SHP77 (cell line): ENCODE data around the gene CYB561D2.

Experiments used
- DNase-seq, 2 experiments: peaks; one replicate each; lab custom pipeline; 2025; lab: John Stamatoyannopoulos, UW

Gene CYB561D2

GRCh38 chr3:50341996-50342650, 8.5 kb upstream of the CYB561D2 start:
- DNase-seq: no peak

GRCh38 chr3:50342813-50343633, 7.6 kb upstream of the CYB561D2 start:
- DNase-seq: no peak

- DNase-seq: no peak
Measured at GRCh38 chr3:50345008-50345407, 5.7 kb upstream of the CYB561D2 start.

- DNase-seq: peak in 1 of 2 experiments; percentile 61
Measured at GRCh38 chr3:50345586-50346234, 5.0 kb upstream of the CYB561D2 start, which contains the start of gene ZMYND10. ZMYND10 (minus strand) TSS chr3:50345732; CDS start chr3:50345579, 153 bp downstream.

GRCh38 chr3:50347187-50347813, 3.4 kb upstream of the CYB561D2 start:
- peak; percentile 48 to 54 for DNase-seq

- no peak for DNase-seq
Measured at GRCh38 chr3:50350213-50350526, 492 bp upstream of the CYB561D2 start.

- DNase-seq: no peak
Measured at GRCh38 chr3:50351323-50351697, 648 bp downstream of the CYB561D2 start.

GRCh38 chr3:50352781-50353180, 2.1 kb downstream of the CYB561D2 start:
- DNase-seq: no peak

GRCh38 chr3:50353245-50354004, 2.8 kb downstream of the CYB561D2 start:
- no peak for DNase-seq

GRCh38 chr3:50354186-50354764, 3.6 kb downstream of the CYB561D2 start:
- no peak for DNase-seq

GRCh38 chr3:50354850-50355249, 4.2 kb downstream of the CYB561D2 start:
- no peak for DNase-seq

- DNase-seq: no peak
Measured at GRCh38 chr3:50355829-50356552, 5.3 kb downstream of the CYB561D2 start.

GRCh38 chr3:50356553-50356952, 5.9 kb downstream of the CYB561D2 start:
- no peak for DNase-seq

- DNase-seq: no peak
Measured at GRCh38 chr3:50357481-50357880, 6.8 kb downstream of the CYB561D2 start.

- no peak for DNase-seq
Measured at GRCh38 chr3:50358355-50358910, 7.8 kb downstream of the CYB561D2 start.

GRCh38 chr3:50358911-50359759, 8.5 kb downstream of the CYB561D2 start, which contains the start of gene TMEM115:
TMEM115 (minus strand) TSS chr3:50359521; CDS start chr3:50359063, 458 bp downstream.
- peak; percentile 98 for DNase-seq

- DNase-seq: no peak
Measured at GRCh38 chr3:50359760-50360110, 9.1 kb downstream of the CYB561D2 start.

GRCh38 chr3:50364573-50365079, 14.0 kb downstream of the CYB561D2 start:
- no peak for DNase-seq
